ENCODE measurements around the gene LNP1.
A peak's percentile ranks its signal among the peaks of the same experiment; 100 is the strongest.
"Not testable (repeated sequence)": the region's sequence is repeated elsewhere in the genome, so short reads cannot be mapped to it uniquely, and the experiment has no call there.

Gene LNP1

DNA sequence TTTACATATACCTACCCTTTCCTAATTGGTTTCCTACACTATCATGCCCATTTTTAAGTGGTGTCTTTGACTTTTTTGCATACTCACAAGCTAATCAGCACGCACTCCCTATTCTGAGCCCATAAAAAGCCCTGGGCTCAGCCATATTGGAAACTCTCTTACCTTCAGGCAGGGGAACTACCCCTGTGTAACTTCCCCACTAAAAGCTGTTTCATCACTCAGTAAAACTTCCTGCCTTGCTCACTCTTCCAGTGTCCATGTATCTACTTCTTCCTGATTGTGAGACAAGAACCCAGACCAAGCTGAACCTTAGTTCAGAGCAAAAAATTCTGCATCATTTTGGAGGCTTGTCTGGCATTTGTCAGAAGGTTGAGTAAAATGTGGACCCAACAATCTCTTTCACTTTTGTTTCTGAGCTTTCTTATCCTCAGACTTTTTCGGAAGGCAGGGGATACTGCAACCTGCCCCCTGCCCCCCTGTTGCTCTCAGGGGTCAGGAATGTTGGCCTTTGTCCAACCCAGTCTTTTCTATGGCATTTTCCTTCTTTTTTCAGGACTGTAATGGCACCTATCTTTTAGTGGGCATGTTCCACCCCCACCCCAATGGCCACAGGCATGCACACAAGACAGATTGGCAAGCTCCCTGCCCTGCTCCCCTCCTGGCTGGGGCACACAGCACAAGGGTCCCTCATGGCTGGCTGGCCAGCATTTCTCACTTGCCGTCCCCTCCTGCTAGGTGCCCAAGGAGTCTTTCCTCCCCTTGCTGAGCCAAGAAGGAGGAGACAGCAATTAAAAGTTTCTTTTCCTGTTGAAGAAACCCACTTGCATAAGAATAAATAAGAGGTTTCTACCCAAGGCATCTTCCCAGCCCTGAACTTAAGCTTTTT, 64.8 kb downstream of the LNP1 start:
- DNase-seq (ENCODE audit: low read depth): no peak
- H3K4me3 ChIP-seq (ENCODE audit: low read depth, low read length): no peak overlapping the region

DNA sequence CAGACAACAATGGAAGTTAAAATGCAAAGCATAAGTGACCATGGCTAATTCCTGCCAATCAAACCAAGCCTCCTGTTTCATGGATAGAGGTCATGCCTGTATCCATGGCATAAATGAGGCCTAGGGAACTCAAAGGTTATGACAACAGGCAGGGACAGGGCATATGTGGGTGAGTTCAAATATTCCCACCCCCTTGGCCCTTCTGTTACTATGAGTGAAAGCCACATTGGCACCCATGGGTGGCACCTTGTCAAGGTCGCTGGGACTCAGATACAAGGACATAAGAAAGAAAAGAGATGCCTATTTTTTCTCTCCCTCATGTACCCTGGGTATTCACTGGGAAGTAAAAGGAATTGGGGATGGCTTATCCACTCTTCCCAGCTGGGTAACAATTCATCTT, 65.8 kb downstream of the LNP1 start:
- no peak for DNase-seq (ENCODE audit: low read depth)
- H3K4me3 ChIP-seq (ENCODE audit: low read depth, low read length): no peak overlapping the region

DNA sequence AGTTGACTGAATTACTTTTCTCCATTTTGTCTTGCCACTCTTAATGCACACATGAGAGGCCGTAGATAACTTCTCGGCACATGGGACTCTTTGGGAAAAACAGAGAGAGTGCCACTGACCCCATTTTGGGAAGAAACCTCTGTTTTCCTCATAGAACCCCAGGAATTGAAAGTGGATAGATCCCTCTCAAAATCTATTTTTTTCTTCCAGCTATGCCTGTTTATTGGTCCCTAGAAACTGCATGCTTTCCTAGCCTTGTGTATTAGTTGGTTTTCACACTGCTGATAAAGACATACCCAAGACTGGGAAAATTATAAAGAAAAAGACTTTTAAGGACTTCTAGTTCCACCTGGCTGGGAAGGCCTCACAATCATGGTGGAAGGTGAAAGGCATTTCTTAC, 67.3 kb downstream of the LNP1 start:
- DNase-seq (ENCODE audit: low read depth): no peak
- no peak overlapping the region for H3K4me3 ChIP-seq (ENCODE audit: low read depth, low read length)

DNA sequence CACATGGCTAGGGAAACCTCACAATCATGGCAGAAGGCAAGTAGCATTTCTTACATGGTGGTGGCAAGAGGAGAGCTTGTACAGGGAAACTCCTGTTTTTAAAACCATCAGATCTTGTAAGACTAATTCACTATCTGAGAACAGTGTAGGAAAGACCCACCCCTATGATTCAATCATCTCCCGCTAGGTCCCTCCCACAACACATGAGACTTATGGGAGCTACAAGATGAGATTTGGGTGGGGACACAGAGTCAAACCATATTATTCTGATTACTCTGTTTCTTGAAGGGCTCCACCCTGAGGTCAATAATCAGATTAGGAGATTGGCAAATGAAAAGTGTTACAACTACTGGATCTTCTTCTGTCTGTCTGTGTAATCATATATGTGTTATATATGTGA, 69.6 kb downstream of the LNP1 start:
- no peak for DNase-seq (ENCODE audit: low read depth)
- no peak overlapping the region for H3K4me3 ChIP-seq (ENCODE audit: low read depth, low read length)

DNA sequence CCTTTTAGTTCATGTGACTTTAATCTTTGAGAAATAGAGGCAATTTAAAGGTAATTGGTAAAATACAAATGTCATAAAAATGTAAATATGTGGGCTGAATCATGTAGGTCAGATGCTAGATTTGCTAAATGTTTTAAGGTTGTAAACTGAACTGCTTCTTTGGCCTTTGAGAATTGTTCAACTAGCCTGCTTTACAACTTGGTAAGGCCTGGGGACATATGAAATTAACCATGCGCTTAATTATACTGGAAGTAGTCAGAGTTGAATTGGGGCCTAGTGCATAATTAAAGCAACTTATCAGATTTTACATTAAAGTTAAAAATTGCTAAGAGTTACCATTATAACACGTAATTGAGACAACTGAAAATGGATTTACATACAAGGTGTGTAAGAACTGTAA, 70.1 kb downstream of the LNP1 start:
- H3K4me3 ChIP-seq (ENCODE audit: low read depth, low read length): no peak overlapping the region
- DNase-seq (ENCODE audit: low read depth): no peak

DNA sequence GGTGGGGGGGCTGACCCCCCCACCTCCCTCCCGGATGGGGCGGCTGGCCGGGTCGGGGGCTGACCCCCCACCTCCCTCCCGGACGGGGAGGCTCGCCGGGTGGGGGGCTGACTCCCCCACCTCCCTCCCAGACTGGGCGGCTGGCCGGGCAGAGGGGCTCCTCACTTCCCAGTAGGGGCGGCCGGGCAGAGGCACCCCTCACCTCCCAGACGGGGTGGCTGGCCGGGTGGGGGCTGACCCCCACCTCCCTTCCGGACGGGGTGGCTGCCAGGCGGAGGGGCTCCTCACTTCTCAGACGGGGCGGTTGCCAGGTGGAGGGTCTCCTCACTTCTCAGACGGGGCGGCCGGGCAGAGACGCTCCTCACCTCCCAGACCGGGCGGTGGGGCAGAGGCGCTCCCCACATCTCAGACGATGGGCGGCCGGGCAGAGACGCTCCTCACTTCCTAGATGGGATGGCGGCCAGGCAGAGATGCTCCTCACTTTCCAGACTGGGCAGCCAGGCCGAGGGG, 76.6 kb downstream of the LNP1 start:
- DNase-seq (ENCODE audit: low read depth); H3K4me3 ChIP-seq (ENCODE audit: low read depth, low read length): not testable (repeated sequence)

DNA sequence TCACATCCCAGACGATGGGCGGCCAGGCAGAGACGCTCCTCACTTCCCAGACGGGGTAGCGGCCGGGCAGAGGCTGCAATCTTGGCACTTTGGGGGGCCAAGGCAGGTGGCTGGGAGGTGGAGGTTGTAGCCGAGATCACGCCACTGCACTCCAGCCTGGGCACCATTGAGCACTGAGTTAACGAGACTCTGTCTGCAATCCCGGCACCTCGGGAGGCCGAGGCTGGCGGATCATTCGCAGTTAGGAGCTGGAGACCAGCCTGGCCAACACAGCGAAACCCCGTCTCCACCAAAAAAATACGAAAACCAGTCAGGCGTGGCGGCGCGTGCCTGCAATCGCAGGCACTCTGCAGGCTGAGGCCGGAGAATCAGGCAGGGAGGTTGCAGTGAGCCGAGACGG, 77.2 kb downstream of the LNP1 start:
- DNase-seq (ENCODE audit: low read depth); H3K4me3 ChIP-seq (ENCODE audit: low read depth, low read length): not testable (repeated sequence)

DNA sequence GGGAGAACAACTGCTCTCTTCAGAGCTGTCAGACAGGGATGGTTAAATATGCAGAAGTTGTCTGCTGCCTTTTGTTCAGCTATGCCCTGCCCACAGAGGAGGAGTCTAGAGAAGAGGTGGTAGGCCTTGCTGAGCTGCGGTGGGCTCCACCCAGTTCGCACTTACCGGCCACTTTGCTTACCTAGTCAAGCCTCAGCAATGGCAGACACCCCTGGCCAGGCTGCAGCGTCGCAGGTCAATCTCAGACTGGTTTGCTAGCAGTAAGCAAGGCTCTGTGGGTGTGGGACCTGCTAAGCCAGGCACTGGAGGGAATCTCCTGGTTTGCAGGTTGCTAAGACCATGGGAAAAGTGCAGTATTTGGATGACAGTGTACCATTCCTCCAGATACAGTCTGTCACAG, 78.7 kb downstream of the LNP1 start:
- no peak overlapping the region for H3K4me3 ChIP-seq (ENCODE audit: low read depth, low read length)
- no peak for DNase-seq (ENCODE audit: low read depth)

DNA sequence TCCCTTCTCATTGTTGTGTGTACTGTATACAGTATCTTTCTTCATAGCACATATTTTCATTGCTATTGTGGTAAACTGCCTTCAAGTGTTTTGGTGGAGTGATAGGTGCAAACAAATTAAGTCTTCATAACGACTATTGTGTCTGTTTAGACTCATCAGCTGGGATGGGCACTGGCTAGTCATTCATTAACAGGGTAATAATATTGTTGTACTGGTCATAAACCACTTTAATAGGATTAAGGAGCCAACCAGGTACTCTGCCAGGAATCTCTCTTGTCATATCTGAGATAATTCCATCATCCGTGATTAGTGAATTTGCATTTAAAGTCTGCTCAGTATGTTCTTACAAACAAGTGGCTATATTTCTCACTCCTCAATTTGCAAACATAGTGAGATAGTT, 80.8 kb downstream of the LNP1 start:
- no peak overlapping the region for H3K4me3 ChIP-seq (ENCODE audit: low read depth, low read length)
- DNase-seq (ENCODE audit: low read depth): no peak

DNA sequence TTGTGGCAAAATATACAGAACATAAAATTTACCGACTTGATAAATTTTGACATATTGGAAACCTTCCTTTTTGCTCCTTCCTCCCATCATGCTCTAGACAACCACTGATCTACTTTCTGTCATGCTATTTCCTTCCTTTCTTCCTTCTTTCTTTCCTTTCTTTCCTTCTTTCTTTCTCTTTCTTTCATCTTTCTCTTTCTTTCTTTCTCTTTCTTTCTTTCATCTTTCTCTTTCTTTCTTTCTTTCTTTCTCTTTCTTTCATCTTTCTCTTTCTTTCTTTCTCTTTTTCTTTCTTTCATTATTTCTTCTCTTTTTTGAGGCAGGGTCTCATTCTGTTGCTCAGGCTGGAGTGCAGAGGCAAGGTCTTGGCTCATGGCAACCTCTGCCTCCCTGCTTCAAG, 82.2 kb downstream of the LNP1 start:
- no peak for DNase-seq (ENCODE audit: low read depth)
- no peak overlapping the region for H3K4me3 ChIP-seq (ENCODE audit: low read depth, low read length)

DNA sequence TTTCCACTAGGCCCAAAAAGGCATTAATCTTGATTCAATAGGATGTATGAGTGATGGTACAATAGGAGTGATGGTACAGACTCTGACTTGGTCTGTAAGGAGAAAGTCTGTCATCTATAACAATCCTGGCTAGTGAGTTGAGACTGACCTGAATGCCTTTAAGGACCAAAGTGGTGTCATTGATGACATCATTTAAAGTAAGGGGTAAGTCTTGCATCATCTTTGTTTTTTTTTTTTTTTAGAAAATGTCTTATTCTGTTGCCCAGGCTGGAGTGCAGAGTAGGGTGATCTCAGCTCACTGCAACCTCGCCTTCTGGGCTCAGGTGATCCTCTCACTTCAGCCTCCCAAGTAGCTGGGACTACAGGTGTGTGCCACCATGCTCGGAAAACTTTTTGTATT, 85.5 kb downstream of the LNP1 start:
- H3K4me3 ChIP-seq (ENCODE audit: low read depth, low read length): no peak overlapping the region
- DNase-seq (ENCODE audit: low read depth): no peak

DNA sequence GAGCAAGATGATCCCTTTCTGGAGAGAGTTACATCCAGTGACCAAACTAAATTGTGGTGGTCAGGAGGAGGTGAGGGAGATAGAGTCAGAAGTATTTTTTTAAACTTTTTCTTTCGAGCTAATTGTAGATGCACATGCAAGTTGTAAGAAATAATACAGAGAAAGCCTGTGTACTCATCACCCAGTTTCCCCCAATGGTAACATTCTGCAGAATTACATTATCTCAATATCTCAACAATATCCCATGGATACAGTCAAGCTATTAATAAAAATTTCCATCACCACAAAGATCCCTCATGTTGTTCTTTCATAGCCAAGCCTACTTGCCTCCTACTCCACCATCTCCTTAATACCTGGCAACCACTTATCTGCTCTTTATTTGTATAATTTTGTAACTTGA, 87.8 kb downstream of the LNP1 start:
- no peak for DNase-seq (ENCODE audit: low read depth)
- no peak overlapping the region for H3K4me3 ChIP-seq (ENCODE audit: low read depth, low read length)

DNA sequence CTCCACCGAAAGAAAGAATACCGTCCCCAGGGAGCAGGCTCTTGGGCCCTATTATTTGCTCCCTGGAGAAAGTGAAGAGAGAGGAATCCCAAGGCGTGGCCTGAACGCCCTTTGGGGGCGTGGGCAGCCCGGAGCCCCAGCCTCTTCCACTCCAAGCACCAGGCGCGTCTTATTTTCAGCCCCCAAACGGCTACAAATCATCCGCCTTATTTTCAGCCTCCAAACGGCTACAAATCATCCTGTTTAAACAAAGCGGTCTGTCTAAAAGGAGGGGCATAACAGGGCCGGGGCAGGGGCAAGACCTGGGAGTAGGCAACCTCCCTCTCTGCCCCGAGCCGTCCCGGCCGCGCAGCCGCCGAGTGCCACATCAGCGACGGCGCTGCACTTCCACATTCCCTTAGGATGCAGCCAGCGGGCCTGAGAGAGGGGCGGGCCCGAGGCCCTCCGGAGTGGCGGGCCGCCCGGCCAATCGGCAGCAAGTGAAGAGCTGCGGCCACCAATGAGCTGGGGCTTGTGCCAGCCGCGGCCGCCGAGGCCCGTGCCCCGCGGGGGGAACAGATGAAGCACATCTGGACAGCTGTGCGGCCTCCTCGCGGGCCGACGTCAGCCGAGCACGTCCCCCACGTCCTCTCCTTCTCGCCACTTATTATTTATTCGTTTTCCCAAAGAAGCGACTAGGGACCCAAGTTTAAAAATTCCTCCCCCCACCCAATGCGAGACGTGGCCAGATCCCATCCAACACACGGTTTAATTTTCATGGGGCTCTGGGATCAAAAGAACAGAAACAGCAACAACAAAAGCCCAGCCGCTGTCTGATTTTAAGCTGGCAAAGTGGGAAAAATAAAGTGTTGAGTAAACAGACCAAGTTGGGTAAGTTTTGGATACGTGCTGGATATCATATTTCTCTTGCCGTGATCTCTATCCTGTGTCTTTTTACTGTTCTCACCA, 91.0 kb downstream of the LNP1 start, which contains the start of gene TMEM45A:
TSS of gene TMEM45A (plus strand) at position 561 of the 948 bp plus-strand sequence. CDS start 62,593 bp downstream, outside the sequence.
- peak within 1 kb of the TSS; percentile 68 for H3K4me3 ChIP-seq (ENCODE audit: low read depth, low read length)
- DNase-seq (ENCODE audit: low read depth): peak; percentile 92

DNA sequence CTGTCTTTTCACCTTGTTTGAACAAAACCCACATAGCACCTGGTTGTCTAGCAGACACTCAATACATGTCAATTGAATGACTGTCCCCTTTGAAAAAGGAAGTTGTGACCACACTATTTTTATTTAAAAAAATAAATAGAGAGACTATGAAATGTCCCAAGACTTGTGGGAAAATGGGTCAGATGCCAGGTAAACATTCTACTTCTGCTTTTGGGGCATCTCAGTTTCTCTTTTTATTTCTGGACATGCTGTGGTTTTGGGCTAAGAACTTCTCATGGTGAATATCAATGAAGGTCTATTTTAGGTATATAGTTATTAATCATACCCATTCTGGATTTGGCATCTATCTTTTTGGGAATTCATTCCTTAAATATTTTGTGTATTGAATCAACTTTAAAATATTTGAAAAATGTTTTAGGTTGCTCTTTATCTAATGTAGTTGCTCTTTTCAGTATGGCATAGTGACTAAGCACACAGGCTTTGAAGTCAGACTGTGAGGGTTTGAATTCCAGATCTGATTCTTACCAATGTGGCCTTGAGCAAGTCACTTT, 95.4 kb downstream of the LNP1 start:
- H3K4me3 ChIP-seq (ENCODE audit: low read depth, low read length): no peak overlapping the region
- DNase-seq (ENCODE audit: low read depth): no peak

DNA sequence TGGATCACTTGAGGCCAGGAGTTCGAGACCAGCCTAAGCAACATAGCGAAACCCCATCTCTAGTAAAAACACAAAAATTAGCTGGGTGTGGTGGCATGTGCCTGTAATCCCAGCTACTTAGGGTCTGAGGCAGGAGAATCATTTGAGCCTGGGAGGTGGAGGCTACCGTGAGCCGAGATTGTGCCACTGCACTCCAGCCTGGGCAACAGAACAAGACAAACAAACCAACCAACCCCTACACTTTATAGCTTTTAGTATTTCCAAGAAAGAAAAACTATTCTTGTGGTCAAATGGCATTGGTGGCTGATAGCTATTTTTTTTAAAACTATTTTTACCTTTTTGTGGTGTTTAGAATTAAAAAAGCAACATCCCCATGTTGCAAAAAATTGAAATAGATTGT, 98.3 kb downstream of the LNP1 start:
- DNase-seq (ENCODE audit: low read depth): no peak
- no peak overlapping the region for H3K4me3 ChIP-seq (ENCODE audit: low read depth, low read length)

DNA sequence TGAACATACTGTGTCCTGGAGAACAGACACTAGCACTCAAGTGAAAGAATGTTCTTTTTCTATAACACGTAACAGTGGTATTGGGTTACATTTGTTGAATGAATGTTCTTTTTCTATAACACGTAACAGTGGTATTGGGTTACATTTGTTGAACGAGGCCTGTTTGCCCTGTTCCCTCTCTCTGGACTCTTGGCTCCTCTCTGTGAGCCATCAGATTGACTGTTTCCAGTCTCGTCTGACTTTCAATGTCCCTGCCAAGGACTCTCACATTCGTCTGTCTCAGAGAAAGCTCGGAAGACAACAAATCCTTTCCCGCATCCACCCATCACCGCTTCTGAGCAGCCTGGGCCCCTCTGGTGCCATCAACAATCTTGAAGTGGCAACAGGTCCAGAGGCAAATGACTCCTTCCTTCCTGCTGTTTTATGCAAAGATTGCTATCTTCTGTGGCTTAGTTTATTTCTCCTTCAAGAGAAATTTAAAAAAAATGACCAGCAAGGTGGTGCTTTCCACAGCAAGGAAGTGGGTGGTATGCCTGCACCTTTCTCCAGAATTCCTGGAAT, 99.1 kb downstream of the LNP1 start:
- DNase-seq (ENCODE audit: low read depth): peak; percentile 32
- no peak overlapping the region for H3K4me3 ChIP-seq (ENCODE audit: low read depth, low read length)

DNA sequence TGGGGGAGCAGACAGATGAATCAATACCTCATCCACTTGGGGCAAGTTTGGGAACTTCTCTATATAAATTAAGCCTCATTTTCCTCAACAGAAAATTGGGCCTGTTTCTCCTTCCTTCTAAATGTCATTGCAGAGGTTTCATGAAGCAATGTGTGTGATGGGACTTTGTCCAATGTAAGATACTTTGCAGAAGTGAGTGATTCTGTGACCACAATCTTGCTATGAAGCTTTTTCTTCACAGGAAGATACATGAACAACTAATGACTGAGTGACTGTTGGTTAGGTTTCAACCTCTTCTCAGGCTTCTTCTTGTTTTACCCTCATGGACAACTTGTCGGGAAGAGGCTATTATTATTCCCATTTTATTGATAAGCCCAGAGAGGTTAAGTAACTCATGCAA, 102.1 kb downstream of the LNP1 start:
- no peak for DNase-seq (ENCODE audit: low read depth)
- H3K4me3 ChIP-seq (ENCODE audit: low read depth, low read length): no peak overlapping the region

Measured in skeletal muscle cell (primary cell).